ENCODE data around the gene RGS19. TPM values are rescaled to one million over a fixed set of nuclear protein-coding genes. Genes with fewer than 3 reads are reported as not detected.

The RGS19 gene
- total and polyA plus RNA-seq, 4 donors, result 4.9 to 12.9 (median 6.3) TPM

- no peak for TF ChIP-seq REST (IDR thresholded peaks at IDR 0.05)
- TF ChIP-seq NR2F2 (IDR thresholded peaks at IDR 0.05), result no peak
- TF ChIP-seq CTCF (IDR thresholded peaks at IDR 0.05; ENCODE audit: low read depth, low read length, missing input control), result peak; percentile 79
- peak; percentile 74 to 87 for TF ChIP-seq RAD21 (IDR thresholded peaks at IDR 0.05)
- DNase-seq (ENCODE audit: low spot score), result peak; percentile 86
- Histone ChIP-seq H3K4me3 (ENCODE audit: low read depth in 1 of 3, low read length in 3 of 3) (no peak overlapping the region), H3K27ac (ENCODE audit: low read depth in 1 of 2, low read length in 2 of 2) (peak overlapping the region in 1 of 2 donors; percentile 59), H3K9ac (ENCODE audit: low read depth in 1 of 2, low read length in 2 of 2) (no peak overlapping the region), H3K27me3 (ENCODE audit: control insufficient read depth in 4 of 4, insufficient read depth in 4 of 4, low read length in 3 of 4) (peaks cover 0 to 2% (median 0%) of the 10 kb centered on the region in 4 donors), H3K4me1 (ENCODE audit: control insufficient read depth in 4 of 4, insufficient read depth in 4 of 4, low read length in 3 of 4) (peaks cover 3 to 27% (median 14%) of the 10 kb centered on the region in 4 donors), H3K9me3 (ENCODE audit: control insufficient read depth in 4 of 4, low read length in 3 of 4) (no peaks in the 10 kb centered on the region), H3K36me3 (ENCODE audit: control insufficient read depth in 4 of 4, insufficient read depth in 3 of 4, low read depth in 1 of 4, low read length in 3 of 4) (no peaks in the 10 kb centered on the region)
- 31% methylated on average over 33 of the region's 33 CpGs for WGBS
Observed at GRCh38 chr20:64057628-64058498, 21.5 kb downstream of the RGS19 start.

GRCh38 chr20:64056889-64057627 is 22.3 kb downstream of the RGS19 start:
- Histone ChIP-seq H3K27ac (ENCODE audit: low read depth in 1 of 2, low read length in 2 of 2) (peak overlapping the region; percentile 17 to 59), H3K36me3 (ENCODE audit: control insufficient read depth in 4 of 4, insufficient read depth in 3 of 4, low read depth in 1 of 4, low read length in 3 of 4) (no peaks in the 10 kb centered on the region), H3K9ac (ENCODE audit: low read depth in 1 of 2, low read length in 2 of 2) (no peak overlapping the region), H3K4me3 (ENCODE audit: low read depth in 1 of 3, low read length in 3 of 3) (no peak overlapping the region), H3K4me1 (ENCODE audit: control insufficient read depth in 4 of 4, insufficient read depth in 4 of 4, low read length in 3 of 4) (peaks cover 0 to 19% (median 8%) of the 10 kb centered on the region in 4 donors), H3K27me3 (ENCODE audit: control insufficient read depth in 4 of 4, insufficient read depth in 4 of 4, low read length in 3 of 4) (peaks cover 0 to 2% (median 0%) of the 10 kb centered on the region in 4 donors), H3K9me3 (ENCODE audit: control insufficient read depth in 4 of 4, low read length in 3 of 4) (no peaks in the 10 kb centered on the region)
- 58% methylated on average over 39 of the region's 39 CpGs for WGBS
- no peak for DNase-seq (ENCODE audit: low spot score)
- no peak for TF ChIP-seq NR2F2 (IDR thresholded peaks at IDR 0.05)
- TF ChIP-seq CTCF (IDR thresholded peaks at IDR 0.05; ENCODE audit: low read depth, low read length, missing input control), result no peak
- no peak for TF ChIP-seq FOXA1 (IDR thresholded peaks at IDR 0.05)
- TF ChIP-seq HNF4G (IDR thresholded peaks at IDR 0.05), result no peak
- no peak for TF ChIP-seq GABPA (IDR thresholded peaks at IDR 0.05 in 1 of 2, conservative IDR thresholded peaks at IDR 0.05 in 1 of 2)
- no peak for TF ChIP-seq FOXA2 (IDR thresholded peaks at IDR 0.05)
- TF ChIP-seq MAX (IDR thresholded peaks at IDR 0.05), result no peak
- TF ChIP-seq ZBTB33 (IDR thresholded peaks at IDR 0.05), result no peak
- TF ChIP-seq RAD21 (IDR thresholded peaks at IDR 0.05), result no peak
- TF ChIP-seq HNF4A (conservative IDR thresholded peaks at IDR 0.05), result no peak
- TF ChIP-seq EGR1 (IDR thresholded peaks at IDR 0.05; ENCODE audit: low read depth in 2 of 2), result no peak
- TF ChIP-seq REST (IDR thresholded peaks at IDR 0.05), result no peak
- no peak for TF ChIP-seq ATF3 (IDR thresholded peaks at IDR 0.05)
- TF ChIP-seq SP1 (IDR thresholded peaks at IDR 0.05), result no peak

Data from liver (tissue), 9 donors.